NCI-H2227 (cell line): Measurements from ENCODE around the gene MYO5C.
A peak's percentile ranks its signal among the peaks of the same experiment; 100 is the strongest.
"Not testable (repeated sequence)": the region's sequence is repeated elsewhere in the genome, so short reads cannot be mapped to it uniquely, and the experiment has no call there.

Source experiments
- DNase-seq: peaks from one replicate; lab custom pipeline; 2025; ENCODE audit not compliant: unreplicated experiment; lab: John Stamatoyannopoulos, UW

The MYO5C gene

DNA sequence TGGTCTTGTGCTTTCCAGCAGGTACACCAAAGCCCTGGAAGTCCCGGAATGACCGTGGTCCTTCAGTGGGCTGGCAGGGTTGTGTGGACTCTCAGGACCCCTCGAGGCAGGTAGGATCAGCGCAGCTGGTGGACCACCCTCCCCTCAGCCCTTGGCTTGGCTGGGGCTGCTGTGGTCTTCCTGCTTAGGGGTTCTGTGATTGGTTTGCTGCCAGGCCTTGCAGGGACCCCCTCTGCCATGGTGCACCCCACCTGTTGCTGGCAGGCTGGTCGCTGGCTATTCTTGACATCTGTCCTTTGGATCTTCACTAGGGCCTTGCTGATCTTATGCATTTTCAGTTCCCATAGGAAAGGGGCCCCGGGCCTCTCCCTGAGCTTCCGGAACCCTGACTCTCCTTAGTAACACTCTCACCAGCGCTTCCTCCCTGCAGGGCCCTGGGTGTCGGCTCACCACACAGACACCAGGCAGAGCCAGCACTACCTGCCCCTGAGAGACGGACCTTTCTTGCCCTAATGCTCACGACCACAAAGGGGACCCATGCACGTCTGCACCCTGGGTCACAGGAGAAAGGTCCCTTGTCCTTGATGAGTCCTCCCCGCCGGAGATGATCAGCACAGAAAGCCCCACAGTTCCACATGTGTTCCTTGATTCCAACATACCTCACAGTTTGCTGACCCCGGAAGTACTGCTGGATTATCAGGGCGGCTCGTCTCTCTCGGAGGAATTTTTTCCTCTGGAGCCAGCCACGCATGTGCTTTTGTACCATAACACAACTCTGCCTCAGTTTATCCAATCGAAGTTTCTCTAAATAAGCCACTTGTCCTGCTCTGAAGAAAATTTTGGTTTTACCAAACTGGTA is 51.7 kb downstream of the MYO5C start:
- DNase-seq: no peak

DNA sequence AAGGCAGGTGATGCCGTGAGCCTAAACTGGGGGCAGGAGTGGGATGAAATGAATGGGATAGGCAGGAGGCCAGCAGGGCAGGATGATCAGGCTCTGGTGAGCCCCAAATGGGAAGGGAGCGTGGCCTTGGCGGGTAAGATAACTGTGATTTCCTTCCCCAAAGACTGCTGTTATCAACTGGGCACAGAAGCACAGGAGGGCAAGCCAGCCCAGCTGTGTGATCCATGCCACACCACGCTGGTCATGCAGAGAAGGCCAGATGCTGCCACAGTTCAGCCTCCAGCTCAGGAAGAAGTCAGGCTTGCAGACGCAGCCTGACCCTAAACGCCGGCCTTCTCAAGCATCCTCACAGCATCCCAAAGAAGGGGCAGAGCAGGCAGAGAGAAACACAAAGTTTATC is 52.3 kb downstream of the MYO5C start:
- no peak for DNase-seq

DNA sequence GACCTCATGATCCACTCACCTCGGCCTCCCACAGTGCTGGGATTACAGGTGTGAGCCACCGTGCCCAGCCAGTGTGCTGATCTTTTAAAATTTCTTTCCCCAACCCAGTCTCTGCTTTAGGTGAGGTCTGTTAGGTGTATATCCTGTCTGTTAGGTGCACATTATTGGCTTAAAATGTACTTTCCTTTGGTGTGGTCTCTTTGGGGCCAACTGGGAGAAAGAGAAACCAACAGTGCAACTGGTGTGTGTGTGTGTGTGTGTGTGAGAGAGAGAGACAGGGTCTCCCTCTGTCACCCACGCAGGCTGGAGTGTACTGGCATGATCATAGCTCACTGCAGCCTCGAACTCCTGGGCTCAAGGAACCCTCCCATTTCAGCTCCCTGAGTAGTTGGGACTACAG is 54.1 kb downstream of the MYO5C start:
- DNase-seq: no peak

DNA sequence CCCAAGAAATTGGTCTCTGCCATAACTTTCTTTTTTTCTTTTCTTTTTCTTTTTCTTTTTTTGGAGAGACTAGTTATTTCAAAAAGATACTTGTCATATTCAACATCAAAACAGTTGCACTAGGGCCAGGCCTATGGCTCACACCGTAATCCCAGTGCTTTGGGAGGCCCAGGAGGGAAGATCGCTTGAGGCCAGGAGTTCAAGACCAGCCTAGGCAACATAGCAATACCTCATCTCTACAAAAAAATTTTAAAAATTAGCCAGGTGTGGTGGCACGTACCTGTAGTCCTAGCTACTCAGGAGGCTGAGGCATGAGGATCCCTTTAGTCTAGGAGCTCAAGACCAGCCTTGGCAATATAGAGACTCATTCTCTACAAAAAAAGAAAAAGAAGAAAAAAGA is 55.4 kb downstream of the MYO5C start:
- DNase-seq: no peak

DNA sequence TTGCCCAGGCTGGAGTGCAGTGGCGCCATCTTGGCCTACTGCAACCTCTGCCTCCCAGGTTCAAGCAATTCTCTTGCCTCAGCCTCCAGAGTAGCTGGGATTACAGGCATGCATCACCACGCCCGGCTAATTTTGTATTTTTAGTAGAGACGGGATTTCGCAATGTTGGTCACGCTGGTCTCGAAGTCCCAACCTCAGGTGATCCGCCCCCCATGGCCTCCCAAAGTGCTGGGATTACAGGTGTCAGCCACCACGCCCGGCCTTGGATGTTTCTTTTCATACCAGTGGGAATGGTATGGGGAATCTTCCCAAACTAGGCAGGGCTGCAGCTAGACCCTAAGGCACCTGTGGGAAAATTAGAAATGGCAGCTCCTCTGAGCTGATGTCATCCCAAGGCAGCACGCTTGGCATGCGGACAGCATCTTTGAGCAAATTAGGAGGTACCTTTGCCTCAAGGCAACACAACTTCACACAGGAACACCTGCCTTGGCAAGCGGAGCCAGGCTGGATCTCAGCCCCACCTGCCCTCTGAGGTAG is 56.5 kb downstream of the MYO5C start:
- DNase-seq: not testable (repeated sequence)

DNA sequence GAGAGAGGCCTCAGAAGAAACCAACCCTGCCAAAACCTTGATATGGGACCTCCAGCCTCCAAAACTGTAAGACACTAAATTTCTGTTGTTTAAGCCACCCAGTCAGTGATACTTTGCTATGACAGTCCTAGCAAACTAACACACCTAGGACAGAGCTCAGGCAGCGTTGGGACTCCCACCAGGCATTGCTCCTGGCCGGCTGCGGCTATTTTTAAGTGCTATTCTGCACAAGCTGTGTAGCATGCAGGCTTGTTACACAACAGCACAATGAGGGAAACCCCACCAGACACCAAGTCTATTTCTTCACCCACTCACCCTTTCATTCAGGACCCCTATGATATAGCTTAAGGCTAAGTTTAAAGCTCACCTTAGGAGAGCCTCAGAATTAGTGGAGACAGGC is 57.5 kb downstream of the MYO5C start:
- no peak for DNase-seq

DNA sequence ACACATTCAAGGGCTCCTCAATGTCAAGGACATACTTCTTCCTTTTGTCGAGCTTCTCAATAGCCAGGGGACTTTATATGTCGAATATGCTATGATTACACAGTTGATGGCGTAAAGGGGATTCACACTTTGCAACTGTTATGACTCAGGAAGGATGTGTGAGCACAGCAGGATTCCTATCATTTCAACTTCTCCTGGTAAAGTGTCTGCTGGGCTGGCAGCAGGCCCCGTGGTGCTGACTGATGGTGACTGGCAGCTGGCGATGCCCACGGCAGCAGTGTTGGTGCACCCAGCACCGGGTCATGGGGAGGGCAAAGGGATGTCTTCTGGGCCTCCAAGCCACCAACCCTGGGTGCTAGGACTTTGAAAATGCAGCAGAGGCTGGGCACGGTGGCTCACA is 59.6 kb downstream of the MYO5C start:
- DNase-seq: no peak

DNA sequence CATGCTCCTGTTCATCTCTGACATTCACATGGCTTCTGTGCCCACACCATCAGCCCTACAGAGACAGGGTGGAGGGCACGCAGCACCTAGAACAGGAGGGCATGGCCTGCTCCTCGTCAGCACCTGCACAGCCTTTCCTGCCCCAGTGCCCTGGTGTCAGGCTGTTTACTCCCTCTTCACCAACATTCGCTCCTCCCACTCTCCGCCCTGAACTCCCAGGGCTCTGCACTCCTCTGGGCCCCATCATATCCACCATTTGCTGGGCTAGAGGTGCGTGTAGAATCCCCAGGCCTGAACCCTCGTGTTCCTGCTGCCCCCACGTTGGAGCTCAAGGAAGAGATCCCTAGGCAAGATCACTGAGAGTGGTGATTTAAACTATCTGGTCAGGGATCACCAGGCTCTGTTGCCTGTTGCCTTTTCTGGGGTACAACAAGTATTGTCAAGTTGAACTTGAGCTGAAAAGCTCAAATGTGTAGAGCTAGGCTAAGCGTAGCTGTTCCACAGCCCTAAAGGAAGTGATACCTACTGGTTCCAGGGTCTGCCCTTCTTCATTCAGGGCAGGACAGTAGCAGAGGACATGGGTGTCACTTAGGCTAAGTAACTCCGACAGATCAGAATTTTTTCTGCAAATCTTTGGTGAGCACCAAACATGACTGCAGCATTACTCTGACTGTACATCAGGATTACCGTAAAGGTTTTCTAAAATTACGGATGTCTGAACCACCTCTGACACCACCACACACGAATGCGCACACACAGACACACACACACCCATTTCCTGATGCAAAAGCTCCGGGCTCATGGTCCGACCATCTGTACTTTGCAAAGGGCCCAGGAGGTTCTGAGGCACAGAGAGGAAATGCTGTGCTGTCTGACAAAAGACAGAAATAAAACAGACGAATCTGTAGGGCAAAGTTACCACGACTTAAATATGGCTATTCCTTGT is 60.7 kb downstream of the MYO5C start:
- no peak for DNase-seq

DNA sequence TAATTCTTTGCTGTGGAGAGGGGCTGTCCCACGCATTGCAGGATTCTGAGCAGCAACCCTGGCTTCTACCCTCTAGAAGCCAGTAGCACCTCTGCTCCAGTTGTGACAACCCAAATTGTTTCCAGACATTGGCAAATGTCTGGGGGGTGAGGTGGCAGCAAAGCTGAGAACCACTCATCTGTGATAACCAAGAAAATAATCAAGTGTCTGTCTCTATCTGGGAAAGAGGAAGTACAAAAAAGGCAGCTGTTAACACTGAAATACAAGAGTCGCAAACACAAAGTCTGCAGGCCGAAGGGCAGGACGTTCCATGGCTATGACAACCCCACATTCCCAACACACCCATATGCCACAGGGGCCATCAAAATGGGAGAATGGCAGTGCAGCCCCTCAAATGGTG is 62.2 kb downstream of the MYO5C start:
- DNase-seq: no peak

DNA sequence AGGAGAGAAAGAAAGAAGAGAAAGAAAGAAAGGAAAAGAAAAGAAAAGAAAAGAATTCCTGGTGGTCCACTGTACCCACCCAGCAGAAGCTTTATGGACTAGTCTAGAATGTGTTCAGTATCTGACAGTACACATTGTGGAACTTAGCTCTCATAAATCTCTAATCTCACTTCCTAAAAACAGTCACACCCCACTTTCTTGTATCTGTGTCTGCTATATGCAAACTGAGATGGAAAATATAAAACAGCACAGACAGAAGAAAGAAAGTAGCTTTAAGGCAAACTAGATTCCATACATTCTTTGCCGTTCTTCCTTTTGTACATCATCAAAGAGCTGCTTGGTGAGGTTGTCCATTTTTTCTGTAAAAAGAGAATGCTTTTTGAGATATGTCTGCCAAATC is 63.3 kb downstream of the MYO5C start:
- no peak for DNase-seq

DNA sequence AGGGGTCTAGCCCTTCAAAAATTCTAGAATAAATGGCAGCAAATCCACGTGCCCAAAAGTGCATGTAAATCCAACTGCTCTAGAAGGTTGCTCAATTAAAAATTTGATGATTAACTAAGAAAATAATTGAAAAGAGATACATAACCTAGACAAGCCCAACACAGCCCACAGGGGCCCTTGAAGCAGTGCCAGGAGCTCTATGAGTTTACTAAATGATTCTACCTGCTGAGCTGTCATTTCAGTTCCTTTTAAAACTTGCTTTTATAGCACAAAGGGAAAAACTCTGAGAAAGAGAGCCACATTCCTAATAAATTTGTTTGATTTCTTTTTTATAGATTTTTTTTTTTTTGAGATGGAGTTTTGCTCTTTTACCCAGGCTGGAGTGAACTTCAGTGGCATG is 65.5 kb downstream of the MYO5C start:
- no peak for DNase-seq

DNA sequence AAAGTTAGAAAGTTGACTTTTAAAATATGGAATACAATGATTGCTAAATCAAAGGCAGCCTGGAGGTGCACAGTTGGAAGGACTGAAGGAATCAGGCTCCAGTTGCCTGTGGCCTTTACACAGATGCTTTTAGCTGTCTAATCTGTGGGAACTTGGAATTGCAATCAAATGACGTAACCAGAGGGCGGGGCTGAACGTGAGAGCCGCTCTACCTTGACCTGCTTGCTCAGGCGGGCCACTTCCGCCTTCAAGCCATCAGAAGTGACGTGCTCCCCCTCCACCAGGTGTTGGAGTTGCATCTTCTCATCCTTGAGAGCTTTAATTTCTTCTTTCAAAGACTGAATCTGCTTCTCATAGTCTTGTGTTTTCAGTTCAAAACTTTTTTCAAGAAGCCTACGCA is 66.7 kb downstream of the MYO5C start:
- DNase-seq: peak; percentile 5

DNA sequence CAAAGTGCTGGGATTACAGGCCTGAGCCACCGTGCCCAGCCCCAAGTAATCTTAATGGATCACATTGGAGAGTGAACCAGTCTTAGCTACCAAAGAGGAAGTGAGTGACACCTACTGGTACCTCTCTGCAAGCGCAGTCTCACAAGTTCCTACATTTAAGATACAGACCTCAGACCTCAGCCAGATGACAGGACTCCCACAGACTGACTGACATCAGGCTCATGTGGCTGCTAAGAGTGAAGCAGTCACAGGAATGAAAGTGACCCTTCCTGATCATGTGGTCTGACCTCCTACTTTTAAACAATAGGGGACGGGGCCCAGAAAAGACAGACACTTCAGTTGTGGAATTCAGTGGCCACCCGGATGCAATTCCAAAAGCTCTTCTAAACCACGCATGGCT is 68.1 kb downstream of the MYO5C start:
- peak; percentile 78 for DNase-seq

DNA sequence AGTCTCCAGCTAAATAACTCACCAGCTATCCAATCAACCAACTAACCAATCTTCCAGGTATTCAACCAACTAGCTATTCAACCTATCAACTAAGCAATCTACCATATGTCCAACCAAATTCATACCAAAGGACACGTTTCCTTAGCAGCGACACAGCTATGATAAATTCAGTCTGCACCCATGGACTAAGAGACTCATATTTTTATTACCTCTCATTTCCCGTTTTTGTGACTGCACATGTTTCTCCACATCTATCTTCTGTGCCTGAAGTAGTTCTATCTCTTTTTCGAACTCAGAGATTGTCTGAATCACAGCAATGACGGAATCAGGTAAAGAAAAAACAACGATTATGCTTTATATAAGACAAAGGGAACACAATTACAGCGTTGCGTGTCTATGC is 70.4 kb downstream of the MYO5C start:
- DNase-seq: no peak

DNA sequence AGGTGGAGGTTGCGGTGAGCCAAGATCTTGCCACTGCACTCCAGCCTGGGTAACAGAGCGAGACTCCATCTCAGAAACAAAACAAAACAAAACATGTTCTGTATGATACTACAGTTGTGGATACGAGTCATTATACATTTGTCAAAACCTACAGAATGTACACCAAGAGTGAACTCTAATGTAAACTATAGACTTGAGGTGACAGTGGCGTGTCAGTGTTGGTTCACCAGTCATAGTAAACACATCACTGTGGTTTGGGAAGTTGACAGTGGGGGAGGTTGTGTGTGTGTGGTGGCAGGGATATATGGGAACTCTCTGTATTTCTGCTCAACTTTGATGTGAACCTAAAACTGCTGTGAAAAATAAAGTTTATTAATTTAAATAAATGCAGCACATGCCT is 71.4 kb downstream of the MYO5C start:
- no peak for DNase-seq

DNA sequence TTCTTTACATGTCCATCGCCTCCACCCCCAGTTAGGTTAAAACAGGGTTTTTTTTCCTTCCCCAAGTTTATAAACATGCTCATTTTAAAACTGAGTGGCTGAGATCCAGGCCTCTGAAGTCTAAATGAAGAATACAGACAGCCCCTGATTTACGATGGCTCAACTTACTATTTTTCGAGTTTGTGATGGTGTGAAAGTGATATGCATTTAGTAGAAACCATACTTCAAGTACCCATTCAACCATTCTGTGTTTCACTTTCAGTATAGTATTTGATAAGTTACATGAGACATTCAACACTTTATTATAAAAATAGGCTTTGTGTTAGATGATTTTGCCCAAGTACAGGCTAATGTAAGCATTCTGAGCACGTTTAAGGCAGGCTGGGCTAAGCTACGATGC is 73.9 kb downstream of the MYO5C start:
- no peak for DNase-seq

DNA sequence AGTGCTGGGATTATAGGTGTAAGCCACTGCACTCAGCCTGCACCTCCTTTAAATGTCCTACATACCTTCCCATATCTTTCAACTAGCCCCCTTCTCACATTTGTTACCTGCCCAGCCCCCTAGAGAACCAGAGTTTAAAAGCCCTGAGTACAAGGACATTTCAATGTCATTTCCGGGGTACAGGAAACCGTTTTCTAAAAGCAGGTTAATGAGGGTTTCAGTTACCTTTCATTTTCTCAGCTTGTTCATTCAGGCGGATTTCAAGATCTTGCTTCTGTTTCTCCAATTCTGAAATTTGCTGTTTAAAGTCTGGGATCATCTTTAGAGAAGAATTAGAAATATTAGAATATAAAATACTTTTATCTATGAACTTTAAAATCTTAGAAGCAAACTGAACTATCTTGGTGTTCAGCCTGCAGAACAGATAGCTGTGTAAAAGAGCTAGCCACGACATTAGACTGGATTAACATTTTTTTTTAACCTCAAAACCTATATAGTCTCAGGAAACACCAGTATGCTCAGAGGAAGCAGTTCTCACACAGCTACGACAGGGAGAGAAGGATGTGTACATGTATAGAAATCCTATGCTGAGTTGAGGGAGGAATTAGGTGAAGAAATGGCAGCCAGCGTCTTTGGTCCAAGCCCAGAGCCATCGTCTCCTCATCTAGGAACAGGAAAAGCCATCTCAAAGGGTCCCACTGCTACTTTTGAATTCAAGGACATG is 74.5 kb downstream of the MYO5C start:
- DNase-seq: no peak

DNA sequence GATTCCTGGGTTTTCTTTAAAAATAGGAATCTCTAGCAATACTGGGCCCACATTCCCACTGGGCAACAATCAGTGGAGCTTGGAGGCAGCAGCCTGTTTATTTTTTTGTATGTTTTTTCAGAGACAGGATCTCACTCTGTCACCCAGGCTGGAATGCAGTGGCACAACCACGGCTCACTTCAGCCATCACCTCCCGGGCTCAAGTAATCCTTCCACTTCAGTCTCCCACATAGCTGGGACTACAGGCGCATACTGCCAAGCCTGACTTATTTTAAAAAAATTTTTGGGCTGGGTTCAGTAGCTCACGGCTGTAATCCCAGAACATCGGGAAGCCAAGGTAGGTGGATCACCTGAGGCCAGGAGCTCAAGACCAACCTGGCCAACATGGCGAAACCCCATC is 75.4 kb downstream of the MYO5C start:
- no peak for DNase-seq

DNA sequence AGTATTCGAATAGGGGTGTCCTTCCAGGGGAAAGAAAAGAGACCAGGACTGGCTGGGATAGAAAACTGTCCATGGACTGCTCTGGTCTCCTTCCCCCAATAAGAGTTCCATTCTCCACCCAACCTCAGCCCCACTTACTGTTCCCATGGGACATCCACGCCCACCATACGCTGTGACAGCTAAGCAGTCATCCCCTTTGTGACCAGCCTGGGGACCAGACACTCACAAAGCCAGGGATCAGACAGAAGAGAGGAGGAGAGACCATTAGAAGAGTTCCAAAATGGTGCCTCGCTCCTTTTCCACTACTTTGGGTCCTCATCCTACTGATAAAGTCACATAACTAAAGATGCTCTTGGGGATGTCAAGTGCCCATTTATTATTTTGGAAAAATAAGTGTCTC is 76.8 kb downstream of the MYO5C start:
- no peak for DNase-seq

DNA sequence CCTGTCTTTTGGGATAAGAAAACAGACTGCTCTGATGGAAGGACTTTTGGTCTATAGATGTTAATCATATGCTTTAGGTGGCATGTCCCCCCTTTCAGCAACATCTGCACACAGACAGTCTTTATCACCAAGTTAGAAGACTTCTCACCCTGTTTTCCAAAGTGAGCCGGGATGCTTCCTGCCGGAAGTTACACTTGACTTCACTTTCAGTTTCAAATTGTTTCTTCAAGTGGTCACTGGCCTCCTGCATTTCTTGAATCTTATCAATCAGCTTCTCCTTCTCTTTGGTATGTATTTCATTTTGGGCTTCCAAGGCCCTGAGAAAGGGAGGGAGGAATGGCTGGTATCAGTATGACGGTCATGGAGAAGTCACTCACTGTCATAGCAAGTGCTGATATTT is 77.2 kb downstream of the MYO5C start:
- DNase-seq: no peak

DNA sequence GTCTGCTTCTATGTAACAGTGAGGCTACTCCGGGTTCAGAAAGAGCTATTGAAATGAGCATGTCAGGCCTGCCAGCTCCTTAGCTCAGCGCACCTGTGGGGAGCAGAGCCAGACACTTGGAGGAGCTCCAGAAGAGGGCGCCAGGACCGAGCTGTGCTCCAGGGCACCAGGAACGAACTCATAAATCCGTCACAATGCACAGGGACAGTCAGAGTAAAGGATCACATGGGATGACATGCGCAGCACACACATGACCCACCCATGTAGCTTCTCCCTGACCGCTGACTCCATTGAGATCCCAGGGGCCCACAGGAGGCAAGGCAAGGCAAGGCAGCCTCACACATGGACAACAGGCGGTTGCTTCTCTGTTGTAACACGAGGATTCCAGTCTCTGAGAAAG is 78.4 kb downstream of the MYO5C start:
- no peak for DNase-seq
